K562 (cell line): Measurements from ENCODE around the gene MEIS1. TPM values are rescaled to one million over a fixed set of nuclear protein-coding genes. Genes with fewer than 3 reads are reported as not detected.

Source experiments
- KLF16 ChIP-seq: IDR thresholded peaks from 2 replicates; pipeline ENCODE4 v1.6.1; 2016; ENCODE audit warnings: antibody characterized with exemption
- LEF1 ChIP-seq: fragments of 450-650 bp; IDR thresholded peaks from 2 replicates; pipeline ENCODE4 v1.6.1; 2016; ENCODE audit warnings: mild to moderate bottlenecking
- MEF2D ChIP-seq: conservative IDR thresholded peaks from 2 replicates; pipeline ENCODE4 v1.6.1; 2016; ENCODE audit warnings: low read depth, missing genetic modification characterization, missing compliant biosample characterization
- MTF1 ChIP-seq: fragments of 250-450 bp; sonication (Bioruptor Pico); IDR thresholded peaks from 2 replicates; pipeline ENCODE4 v1.9.0; 2021; ENCODE audit warnings: moderate library complexity, mild to moderate bottlenecking, inconsistent platforms, borderline replicate concordance
- NFE2 ChIP-seq: IDR thresholded peaks from 2 replicates; pipeline ENCODE4 v1.6.1; 2014; ENCODE audit warnings: antibody characterized with exemption, low read depth
- PATZ1 ChIP-seq: fragments of 250-450 bp; sonication (Bioruptor Pico); IDR thresholded peaks from 2 replicates; pipeline ENCODE4 v1.5.0; 2020; ENCODE audit warnings: mild to moderate bottlenecking, borderline replicate concordance
- SMARCC2 ChIP-seq: fragments of 450-650 bp; IDR thresholded peaks from 2 replicates; pipeline ENCODE4 v1.6.1; 2017; ENCODE audit warnings: antibody characterized with exemption, moderate library complexity, mild to moderate bottlenecking, low read depth
- TAL1 ChIP-seq: fragments of 450-650 bp; IDR thresholded peaks from 2 replicates; pipeline ENCODE4 v1.6.1; 2016; ENCODE audit warnings: mild to moderate bottlenecking
- TEAD4 ChIP-seq, 2 experiments: sonication (generic) in 1 of 2; formaldehyde crosslinking in 1 of 2; IDR thresholded peaks; 2 replicates each; pipeline versions ENCODE4 v1.6.1 to v1.8.0; 2012 to 2022; ENCODE audit warnings: borderline replicate concordance in 1 of 2, inconsistent platforms in 1 of 2, low read length in 1 of 2, mild to moderate bottlenecking in 1 of 2, missing genetic modification reagents in 1 of 2
- TSHZ1 ChIP-seq: fragments of 250-450 bp; sonication (Bioruptor Pico); IDR thresholded peaks from 2 replicates; pipeline ENCODE4 v1.4.0; 2020; ENCODE audit warnings: mild to moderate bottlenecking, moderate library complexity
- ZBTB12 ChIP-seq: fragments of 250-450 bp; sonication (Bioruptor Pico); IDR thresholded peaks from 2 replicates; pipeline ENCODE4 v1.4.0; 2020
- ZBTB5 ChIP-seq: fragments of 450-650 bp; IDR thresholded peaks from 2 replicates; pipeline ENCODE4 v1.6.1; 2017; ENCODE audit warnings: antibody characterized with exemption
- ZNF175 ChIP-seq: fragments of 200-800 bp; sonication (Bioruptor generic); IDR thresholded peaks from 2 replicates; pipeline ENCODE4 v1.6.1; 2016; ENCODE audit warnings: low read depth, mild to moderate bottlenecking, missing genetic modification characterization, missing compliant biosample characterization
- ZNF778 ChIP-seq: fragments of 450-650 bp; formaldehyde crosslinking; IDR thresholded peaks from 2 replicates; pipeline ENCODE4 v1.4.0; 2020; ENCODE audit warnings: mild to moderate bottlenecking, moderate library complexity
- polyA plus RNA-seq, 8 experiments: library from polyadenylated mRNA; depleted of rRNA in 4 of 8; stranded (reverse) in 5 of 8; unstranded in 3 of 8; fragments of >200 nt; fragmentation: Nextera tagmentation in 2 of 8; fragmentation: Illumina TruSeq in 1 of 8; extraction: Ambion mirVana in 2 of 8; extraction: Trizol in 1 of 8; gene quantifications; 2 replicates each; pipeline versions ENCODE4 v1.2.1 to v1.2.3, GENCODE V29; 2011 to 2014; ENCODE audit warnings: inconsistent platforms in 1 of 8, missing spikeins in 1 of 8
- total RNA-seq, 7 experiments: library from RNA; depleted of rRNA in 6 of 7; stranded (reverse); fragments of >200 nt in 6 of 7; fragmentation: Illumina TruSeq in 2 of 7; extraction: Trizol in 2 of 7; gene quantifications; 2 replicates each; pipeline versions ENCODE4 v1.2.1 to v1.2.3, GENCODE V29; 2011 to 2021; ENCODE audit warnings: low replicate concordance in 1 of 7
- TF ChIP-seq, protein P1 (sequence below): fragments of 450-650 bp; formaldehyde crosslinking; IDR thresholded peaks from 2 replicates; pipeline ENCODE4 v1.4.0; 2022; ENCODE audit warnings: mild to moderate bottlenecking, moderate library complexity
- TF ChIP-seq, protein P2 (sequence below): fragments of 450-650 bp; IDR thresholded peaks from 2 replicates; pipeline ENCODE4 v1.6.1; 2014; ENCODE audit warnings: low read depth, mild to moderate bottlenecking, moderate library complexity, borderline replicate concordance

MEIS1 gene
- total and polyA plus RNA-seq, 9 of the 15 experiments (the other 6 are each of a cell fraction or from before 2014, with no cell fraction given), result 2.3 to 9.0 (median 5.9) TPM

DNA sequence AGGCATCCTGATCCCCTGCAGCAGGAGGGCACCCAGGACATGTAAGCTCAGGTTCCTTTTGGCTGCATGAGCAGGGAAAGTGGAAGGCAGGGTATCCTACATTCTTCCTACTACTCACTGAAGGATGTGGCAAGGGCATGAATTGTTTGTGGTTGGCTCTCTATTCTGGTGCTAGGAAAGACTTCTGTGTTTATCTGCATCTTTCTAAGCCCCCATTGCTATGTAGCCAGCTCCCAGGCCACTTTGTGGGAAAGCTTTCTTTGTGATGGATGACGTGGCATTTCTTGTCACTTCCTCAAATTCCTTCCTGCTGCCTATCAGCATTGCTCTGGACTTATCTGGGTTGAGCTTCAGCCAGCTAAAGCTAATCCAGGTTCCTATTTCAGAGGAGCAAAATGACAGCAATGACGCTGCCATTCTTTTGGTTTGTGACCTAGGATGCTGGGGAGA lies 46.2 kb downstream of the MEIS1 start (continued):
- TF ChIP-seq, protein P1, sequence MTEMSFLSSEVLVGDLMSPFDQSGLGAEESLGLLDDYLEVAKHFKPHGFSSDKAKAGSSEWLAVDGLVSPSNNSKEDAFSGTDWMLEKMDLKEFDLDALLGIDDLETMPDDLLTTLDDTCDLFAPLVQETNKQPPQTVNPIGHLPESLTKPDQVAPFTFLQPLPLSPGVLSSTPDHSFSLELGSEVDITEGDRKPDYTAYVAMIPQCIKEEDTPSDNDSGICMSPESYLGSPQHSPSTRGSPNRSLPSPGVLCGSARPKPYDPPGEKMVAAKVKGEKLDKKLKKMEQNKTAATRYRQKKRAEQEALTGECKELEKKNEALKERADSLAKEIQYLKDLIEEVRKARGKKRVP (CRISPR knock-in tag), result 0 out of 2 replicates have a peak, but pooled peaks have one; percentile 35
- no peak for TF ChIP-seq ZNF778 (CRISPR knock-in tag)
- TF ChIP-seq, protein P2, sequence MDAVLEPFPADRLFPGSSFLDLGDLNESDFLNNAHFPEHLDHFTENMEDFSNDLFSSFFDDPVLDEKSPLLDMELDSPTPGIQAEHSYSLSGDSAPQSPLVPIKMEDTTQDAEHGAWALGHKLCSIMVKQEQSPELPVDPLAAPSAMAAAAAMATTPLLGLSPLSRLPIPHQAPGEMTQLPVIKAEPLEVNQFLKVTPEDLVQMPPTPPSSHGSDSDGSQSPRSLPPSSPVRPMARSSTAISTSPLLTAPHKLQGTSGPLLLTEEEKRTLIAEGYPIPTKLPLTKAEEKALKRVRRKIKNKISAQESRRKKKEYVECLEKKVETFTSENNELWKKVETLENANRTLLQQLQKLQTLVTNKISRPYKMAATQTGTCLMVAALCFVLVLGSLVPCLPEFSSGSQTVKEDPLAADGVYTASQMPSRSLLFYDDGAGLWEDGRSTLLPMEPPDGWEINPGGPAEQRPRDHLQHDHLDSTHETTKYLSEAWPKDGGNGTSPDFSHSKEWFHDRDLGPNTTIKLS, result peak; percentile 97
- TF ChIP-seq ZBTB12 (CRISPR knock-in tag), result peak; percentile 63
- no peak for TF ChIP-seq ZBTB5
- TF ChIP-seq MTF1 (CRISPR knock-in tag), result no peak
- 0 out of 2 replicates have a peak, but pooled peaks have one; percentile 24 for TF ChIP-seq ZNF175
- peak; percentile 76 for TF ChIP-seq LEF1
- TF ChIP-seq PATZ1 (CRISPR knock-in tag), result no peak
- TF ChIP-seq KLF16, result peak; percentile 60
- 0 out of 2 replicates have a peak, but pooled peaks have one; percentile 28 for TF ChIP-seq MEF2D (tag)
- TF ChIP-seq TEAD4 (IDR thresholded peaks at IDR 0.05; ENCODE audit: low read length), result peak; percentile 92
- no peak for TF ChIP-seq TEAD4 (CRISPR knock-in tag; IDR thresholded peaks at IDR 0.05; ENCODE audit: borderline replicate concordance)
- TF ChIP-seq TAL1, result peak; percentile 74
- no peak for TF ChIP-seq TSHZ1 (CRISPR knock-in tag)
- peak; percentile 90 for TF ChIP-seq SMARCC2
- peak; percentile 99 for TF ChIP-seq NFE2
